Measurements from ENCODE around the gene AKR1C4. TPM values are rescaled to one million over a fixed set of nuclear protein-coding genes. Genes with fewer than 3 reads are reported as not detected.
"Not testable (repeated sequence)": the region's sequence is repeated elsewhere in the genome, so short reads cannot be mapped to it uniquely, and the experiment has no call there.

AKR1C4 gene
- total RNA-seq, 8 experiments from 2014 or later = 0.40 to 3.5 TPM; not detected in 6

- H3K4me1 ChIP-seq (replicated peaks in 1 of 2) = no peaks in the 10 kb centered on the region
- no peak overlapping the region for H3K4me3 ChIP-seq
- 0 to 100% (median 67%) methylated on average over 1 of the region's 2 CpGs; no CpG with 5 or more reads in 5 of the 10 experiments for WGBS, 10 experiments
- no peak overlapping the region for H3K27ac ChIP-seq
- in situ Hi-C loops (cut with MboI; ENCODE audit: low pct_unique_long_range_greater_than_20kb in 2 of 9, low sequenced_read_pairs in 9 of 9, unreplicated experiment in 9 of 9) = no loop called here
- ATAC-seq (replicated peaks in 6 of 8) = no peak
Measured at GRCh38 chr10:5216801-5217200, 20.2 kb downstream of the AKR1C4 start.

DNA sequence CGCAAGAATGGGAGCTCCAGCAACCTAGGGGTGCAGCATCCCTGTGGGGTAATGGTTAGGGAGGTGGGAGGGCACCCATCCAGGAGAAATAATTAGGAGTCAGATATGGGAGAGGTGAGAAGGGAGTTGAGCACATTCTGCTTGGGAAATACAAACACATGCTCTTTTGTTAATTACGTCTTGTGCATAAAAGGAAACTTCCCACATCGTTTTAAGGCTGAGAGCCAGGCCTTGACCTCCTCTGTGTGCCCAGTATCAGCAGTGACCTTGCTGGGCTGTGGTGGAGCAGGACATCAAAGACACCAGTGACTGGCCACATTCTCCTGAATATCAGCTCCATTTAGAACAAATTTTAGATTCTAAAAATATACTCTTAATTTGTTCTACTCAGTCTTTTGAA is 22.6 kb downstream of the AKR1C4 start:
- in situ Hi-C loops (cut with MboI; ENCODE audit: low pct_unique_long_range_greater_than_20kb in 2 of 9, low sequenced_read_pairs in 9 of 9, unreplicated experiment in 9 of 9) = no loop called here
- 0 to 78% (median 50%) methylated on average over 1 to 3 of the region's 3 CpGs; no CpG with 5 or more reads in 6 of the 10 experiments for WGBS, 10 experiments
- no peaks in the 10 kb centered on the region for H3K4me1 ChIP-seq (replicated peaks in 1 of 2)

DNA sequence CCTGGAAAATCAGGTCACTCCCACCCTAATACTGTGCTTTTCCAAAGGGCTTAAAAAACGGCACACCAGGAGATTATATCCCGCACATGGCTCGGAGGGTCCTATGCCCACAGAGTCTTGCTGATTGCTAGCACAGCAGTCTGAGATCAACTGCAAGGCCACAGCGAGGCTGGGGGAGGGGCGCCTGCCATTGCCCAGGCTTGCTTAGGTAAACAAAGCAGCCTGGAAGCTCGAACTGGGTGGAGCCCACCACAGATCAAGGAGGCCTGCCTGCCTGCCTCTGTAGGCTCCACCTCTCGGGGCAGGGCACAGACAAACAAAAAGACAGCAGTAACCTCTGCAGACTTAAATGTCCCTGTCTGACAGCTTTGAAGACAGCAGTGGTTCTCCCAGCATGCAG is 26.3 kb downstream of the AKR1C4 start:
- WGBS, 10 experiments = 20 to 100% (median 50%) methylated on average over 1 to 2 of the region's 7 CpGs; no CpG with 5 or more reads in 7 of the 10 experiments
- H3K27ac ChIP-seq; H3K4me3 ChIP-seq; ATAC-seq (replicated peaks in 6 of 8); in situ Hi-C loops (cut with MboI; ENCODE audit: low pct_unique_long_range_greater_than_20kb in 2 of 9, low sequenced_read_pairs in 9 of 9, unreplicated experiment in 9 of 9); H3K4me1 ChIP-seq (replicated peaks in 1 of 2): not testable (repeated sequence)

More for the DNA sequence above, 22.6 kb downstream of the AKR1C4 start:
- Histone ChIP-seq H3K4me3 (no peak overlapping the region), H3K27ac (no peak overlapping the region)
- ATAC-seq (replicated peaks in 6 of 8) = no peak

- ATAC-seq (replicated peaks in 6 of 8) = no peak
- no peak overlapping the region for H3K27ac ChIP-seq
- in situ Hi-C loops (cut with MboI; ENCODE audit: low pct_unique_long_range_greater_than_20kb in 2 of 9, low sequenced_read_pairs in 9 of 9, unreplicated experiment in 9 of 9) = no loop called here
Measured at GRCh38 chr10:5229019-5229418, 32.4 kb downstream of the AKR1C4 start.

DNA sequence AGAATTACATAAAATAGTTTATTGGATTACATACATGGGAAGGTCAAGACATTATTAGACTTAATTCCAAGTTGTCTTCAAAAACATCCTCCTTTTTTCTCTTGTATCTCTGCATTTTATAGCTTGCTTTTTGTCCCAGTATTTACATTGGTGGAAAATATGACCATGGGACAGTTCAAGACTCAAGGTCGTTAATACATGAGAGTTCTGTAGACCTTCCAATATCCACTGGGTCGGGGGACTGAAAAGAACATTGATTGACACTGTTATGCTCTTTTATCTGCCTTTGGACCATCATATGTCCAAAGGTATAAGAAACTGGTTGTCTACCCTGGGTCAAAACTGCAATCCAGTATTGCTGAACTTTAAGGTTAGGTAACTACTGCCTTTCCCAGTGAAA is 36.7 kb downstream of the AKR1C4 start:
- Histone ChIP-seq H3K4me3 (no peak overlapping the region), H3K27ac (no peak overlapping the region), H3K4me1 (replicated peaks in 1 of 2) (no peaks in the 10 kb centered on the region)
- in situ Hi-C loops (cut with MboI; ENCODE audit: low pct_unique_long_range_greater_than_20kb in 2 of 9, low sequenced_read_pairs in 9 of 9, unreplicated experiment in 9 of 9) = no loop called here
- 0 to 89% (median 55%) methylated on average over 1 to 2 of the region's 2 CpGs for WGBS, 10 experiments
- no peak for ATAC-seq (replicated peaks in 6 of 8)

More at GRCh38 chr10:5229019-5229418, 32.4 kb downstream of the AKR1C4 start:
- Histone ChIP-seq H3K4me3 (no peak overlapping the region), H3K4me1 (replicated peaks in 1 of 2) (no peaks in the 10 kb centered on the region)
- WGBS, 10 experiments = 0 to 71% (median 60%) methylated on average over 1 to 2 of the region's 8 CpGs; no CpG with 5 or more reads in 5 of the 10 experiments

DNA sequence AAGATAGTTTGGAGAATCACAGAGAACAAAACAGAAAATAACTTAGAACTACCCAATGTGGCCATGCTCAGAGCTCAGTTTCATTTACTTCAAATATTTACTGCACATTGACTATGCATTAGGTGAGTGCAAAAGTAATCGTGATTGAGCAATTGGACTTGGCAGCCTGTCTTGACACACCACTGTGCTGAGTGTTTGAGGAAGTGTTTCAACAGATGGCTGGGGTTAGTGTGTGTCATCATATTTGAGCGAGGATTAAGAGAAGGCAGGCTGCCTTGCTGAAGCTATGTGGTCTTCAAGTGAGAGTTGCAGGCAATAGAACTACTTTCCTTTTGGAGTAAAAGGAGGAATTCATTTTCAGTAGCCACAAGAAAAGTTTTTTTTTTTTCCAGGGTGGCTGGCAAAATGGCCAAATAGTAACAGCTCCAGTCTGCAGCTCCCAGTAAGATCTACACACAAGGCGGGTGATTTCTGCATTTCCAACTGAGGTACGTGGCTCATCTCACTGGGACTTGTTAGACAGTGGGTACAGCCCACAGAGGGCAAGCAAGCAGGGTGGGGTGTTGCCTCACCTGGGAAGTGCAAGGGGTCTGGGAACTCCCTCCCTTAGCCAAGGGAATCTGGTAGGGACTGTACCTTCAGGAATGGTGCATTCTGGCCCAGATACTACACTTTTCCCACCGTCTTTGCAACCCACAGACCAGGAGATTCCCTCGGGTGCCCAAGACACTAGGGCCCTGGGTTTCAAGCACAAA is 37.6 kb downstream of the AKR1C4 start:
- no peak overlapping the region for H3K27ac ChIP-seq
- peak in 2 of 8 experiments; percentile 80 to 86 for ATAC-seq (replicated peaks in 6 of 8)
- in situ Hi-C loops (cut with MboI; ENCODE audit: low pct_unique_long_range_greater_than_20kb in 2 of 9, low sequenced_read_pairs in 9 of 9, unreplicated experiment in 9 of 9) = no loop called here
- H3K4me3 ChIP-seq = no peak overlapping the region
- WGBS, 10 experiments = 0 to 92% (median 67%) methylated on average over 1 to 3 of the region's 6 CpGs; no CpG with 5 or more reads in 3 of the 10 experiments
- H3K4me1 ChIP-seq (replicated peaks in 1 of 2) = no peaks in the 10 kb centered on the region

GRCh38 chr10:5237541-5237940 is 40.9 kb downstream of the AKR1C4 start:
- WGBS, 10 experiments = 0 to 100% (median 53%) methylated on average over 1 to 2 of the region's 2 CpGs; no CpG with 5 or more reads in 2 of the 10 experiments
- H3K4me1 ChIP-seq (replicated peaks in 1 of 2); H3K27ac ChIP-seq; ATAC-seq (replicated peaks in 6 of 8); in situ Hi-C loops (cut with MboI; ENCODE audit: low pct_unique_long_range_greater_than_20kb in 2 of 9, low sequenced_read_pairs in 9 of 9, unreplicated experiment in 9 of 9); H3K4me3 ChIP-seq: not testable (repeated sequence)

DNA sequence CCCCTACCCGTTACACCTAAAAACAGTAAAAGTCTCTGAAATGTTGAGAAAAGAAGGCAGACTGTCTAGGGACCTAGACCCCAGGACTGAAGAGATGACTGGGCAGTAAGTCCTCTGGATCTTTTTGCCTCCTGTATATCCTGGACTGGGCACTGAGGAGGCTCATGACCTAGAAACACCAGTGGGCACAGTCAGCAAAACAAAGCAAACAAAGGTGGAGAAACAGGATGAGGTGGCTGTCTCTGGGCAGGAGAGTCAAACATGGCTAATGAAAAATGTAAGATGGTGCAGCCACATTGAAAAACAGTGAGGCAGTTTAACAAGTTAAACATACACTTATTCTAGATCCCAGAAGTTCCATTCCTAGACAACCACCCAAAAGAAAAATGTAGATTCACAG is 45.9 kb downstream of the AKR1C4 start:
- Histone ChIP-seq H3K4me1 (replicated peaks in 1 of 2) (no peaks in the 10 kb centered on the region), H3K27ac (no peak overlapping the region), H3K4me3 (no peak overlapping the region)
- 0 to 100% (median 71%) methylated on average over 1 of the region's 1 CpG; no CpG with 5 or more reads in 3 of the 10 experiments for WGBS, 10 experiments
- no peak for ATAC-seq (replicated peaks in 6 of 8)
- in situ Hi-C loops (cut with MboI; ENCODE audit: low pct_unique_long_range_greater_than_20kb in 2 of 9, low sequenced_read_pairs in 9 of 9, unreplicated experiment in 9 of 9) = no loop called here

- Histone ChIP-seq H3K27ac (no peak overlapping the region), H3K4me3 (no peak overlapping the region), H3K4me1 (replicated peaks in 1 of 2) (no peaks in the 10 kb centered on the region)
- in situ Hi-C loops (cut with MboI; ENCODE audit: low pct_unique_long_range_greater_than_20kb in 2 of 9, low sequenced_read_pairs in 9 of 9, unreplicated experiment in 9 of 9) = no loop called here
- 33 to 100% (median 94%) methylated on average over 1 of the region's 1 CpG; no CpG with 5 or more reads in 2 of the 10 experiments for WGBS, 10 experiments
- ATAC-seq (replicated peaks in 6 of 8) = no peak
Measured at GRCh38 chr10:5243521-5243987, 46.9 kb downstream of the AKR1C4 start.

DNA sequence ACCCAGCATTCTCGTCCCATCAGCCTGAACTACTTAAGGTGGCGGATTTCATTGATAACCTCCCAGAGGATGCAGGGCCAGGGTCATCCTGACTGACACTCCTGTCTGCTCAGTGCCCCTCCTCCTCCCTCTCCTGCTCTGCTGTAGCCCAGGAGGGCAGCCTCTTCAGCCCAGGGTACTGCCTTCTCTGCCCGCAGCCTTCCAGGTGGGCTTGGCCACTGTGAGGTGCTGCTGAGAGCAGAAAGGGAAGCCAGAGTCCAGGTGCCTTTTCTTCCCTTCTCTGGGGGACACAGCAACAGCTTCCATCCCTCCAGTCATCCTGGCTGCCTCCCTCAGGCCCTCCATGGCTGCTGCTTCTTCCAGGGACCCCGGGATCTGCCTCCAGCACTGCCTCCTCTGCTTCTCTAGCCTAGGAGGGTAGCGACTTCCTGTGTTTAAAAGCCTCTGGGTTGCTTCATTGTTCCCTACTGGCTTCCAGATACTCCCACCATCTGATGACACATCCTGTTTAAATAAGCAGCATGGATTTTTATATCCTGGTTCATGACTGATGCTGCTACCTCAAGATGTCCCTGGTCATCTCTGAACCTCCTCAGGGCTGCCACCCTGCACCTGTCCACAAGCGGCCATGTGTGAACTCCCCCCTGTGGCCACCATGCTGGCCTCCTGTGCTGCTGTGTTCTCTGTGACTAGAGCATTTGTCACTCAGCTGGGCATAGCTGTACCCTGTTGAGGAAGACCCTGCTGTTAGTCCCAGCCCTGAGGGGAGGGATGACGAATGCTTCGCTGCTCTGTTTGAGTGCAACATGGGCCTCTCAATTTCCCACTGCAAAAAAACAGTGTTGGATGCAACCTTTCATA is 55.8 kb downstream of the AKR1C4 start:
- in situ Hi-C loops (cut with MboI; ENCODE audit: low pct_unique_long_range_greater_than_20kb in 2 of 9, low sequenced_read_pairs in 9 of 9, unreplicated experiment in 9 of 9) = no loop called here
- Histone ChIP-seq H3K4me3 (no peak overlapping the region), H3K4me1 (replicated peaks in 1 of 2) (no peaks in the 10 kb centered on the region), H3K27ac (no peak overlapping the region)
- no peak for ATAC-seq (replicated peaks in 6 of 8)
- WGBS, 10 experiments = 70 to 100% (median 86%) methylated on average over 1 to 6 of the region's 8 CpGs; no CpG with 5 or more reads in 5 of the 10 experiments

- Histone ChIP-seq H3K4me3 (no peak overlapping the region), H3K27ac (no peak overlapping the region), H3K4me1 (replicated peaks in 1 of 2) (no peaks in the 10 kb centered on the region)
- 50 to 93% (median 69%) methylated on average over 1 to 4 of the region's 4 CpGs; no CpG with 5 or more reads in 5 of the 10 experiments for WGBS, 10 experiments
- in situ Hi-C loops (cut with MboI; ENCODE audit: low pct_unique_long_range_greater_than_20kb in 2 of 9, low sequenced_read_pairs in 9 of 9, unreplicated experiment in 9 of 9) = no loop called here
- ATAC-seq (replicated peaks in 6 of 8) = no peak
Measured at GRCh38 chr10:5254488-5254887, 57.9 kb downstream of the AKR1C4 start.

- in situ Hi-C loops (cut with MboI; ENCODE audit: low pct_unique_long_range_greater_than_20kb in 2 of 9, low sequenced_read_pairs in 9 of 9, unreplicated experiment in 9 of 9) = not testable (repeated sequence)
Measured at GRCh38 chr10:5257768-5258167, 61.1 kb downstream of the AKR1C4 start.

More at GRCh38 chr10:5257768-5258167, 61.1 kb downstream of the AKR1C4 start:
- not testable (repeated sequence) for H3K27ac ChIP-seq; H3K4me1 ChIP-seq (replicated peaks in 1 of 2); H3K4me3 ChIP-seq; ATAC-seq (replicated peaks in 6 of 8)
- 60 to 81% methylated on average over 1 to 2 of the region's 3 CpGs; no CpG with 5 or more reads in 8 of the 10 experiments for WGBS, 10 experiments
